Aorta (tissue), 5 donors: Measurements from ENCODE around the gene HAGHL. TPM values are rescaled to one million over a fixed set of nuclear protein-coding genes. Genes with fewer than 3 reads are reported as not detected.

Experiments used
- ATAC-seq: fragments of 200-7000 bp; cut with Tn5 transposase; one replicate; pipeline ENCODE4 v1.9.1; 2022; ENCODE audit warnings: moderate library complexity; ENCODE audit not compliant: low FRiP score
- DNase-seq, 2 donors: peaks; one replicate each; pipeline ENCODE4 v3.0.0-alpha.2; 2020
- H3K27ac ChIP-seq, 2 donors: one replicate each; pipeline ENCODE4 v1.5.1; 2013; ENCODE audit warnings: low read length in 2 of 2, mild to moderate bottlenecking in 2 of 2, moderate library complexity in 2 of 2, control low read depth in 1 of 2, inconsistent platforms in 1 of 2, low read depth in 1 of 2
- H3K27me3 ChIP-seq, 2 donors: one replicate each; pipeline ENCODE4 v1.6.1; 2013; ENCODE audit warnings: control low read depth in 1 of 2, low read length in 1 of 2, mild to moderate bottlenecking in 1 of 2, moderate library complexity in 1 of 2; ENCODE audit not compliant: insufficient read depth in 2 of 2, control insufficient read depth in 1 of 2
- H3K36me3 ChIP-seq, 2 donors: one replicate each; pipeline ENCODE4 v1.6.1; 2013; ENCODE audit warnings: control low read depth in 1 of 2, low read length in 1 of 2, mild to moderate bottlenecking in 1 of 2; ENCODE audit not compliant: insufficient read depth in 2 of 2, control insufficient read depth in 1 of 2
- H3K4me1 ChIP-seq, 2 donors: one replicate each; pipeline ENCODE4 v1.6.1; 2013; ENCODE audit warnings: low read length in 2 of 2, control low read depth in 1 of 2, mild to moderate bottlenecking in 1 of 2, moderate library complexity in 1 of 2; ENCODE audit not compliant: insufficient read depth in 2 of 2, control insufficient read depth in 1 of 2
- H3K4me3 ChIP-seq, 2 donors: one replicate each; pipeline ENCODE4 v1.5.1; 2013; ENCODE audit warnings: low read length in 2 of 2, control low read depth in 1 of 2, mild to moderate bottlenecking in 1 of 2
- H3K9me3 ChIP-seq: one replicate; pipeline ENCODE4 v1.6.1; 2013; ENCODE audit warnings: mild to moderate bottlenecking, low read length; ENCODE audit not compliant: control insufficient read depth
- WGBS, 2 donors: extraction: QIAGEN DNeasy Blood & Tissue Kit; methylation state at CpG; one replicate each; pipeline ENCODE4 v1.1.7; 2013; 5-methylcytosine and 5-hydroxymethylcytosine counted together
- intact Hi-C, 2 donors: fragments of 100-400 bp; cut with DNase I; formaldehyde crosslinking; loops; one replicate each; pipeline versions ENCODE4 v1.14.2 to v1.15.0; 2022
- polyA plus RNA-seq, 2 donors: library from polyadenylated mRNA; stranded (reverse); fragments of 200-250 nt; gene quantifications; one replicate each; pipeline ENCODE4 v1.2.3, GENCODE V29; 2013
- total RNA-seq, 2 donors: library from RNA; stranded (reverse); fragmentation: NEBNext Ultra II Directional; extraction: Animal tissue kit (Norgen Biotek cat#: 25700); gene quantifications; one replicate each; pipeline ENCODE4 v1.2.1, GENCODE V29; 2021
- donor health status: healthy with polysubstance abuse.
- donor health status: Bipolar disorder and iron deficiency.
- donor health status: DM: no; HTN: no; CAD: no.
- donor health status: DM: no; HTN: no; CAD: no.
- donor health status: DM: yes; HTN: yes; CAD: no.

HAGHL gene
- total and polyA plus RNA-seq, 4 donors: 2.4 to 22.5 (median 3.3) TPM

DNA sequence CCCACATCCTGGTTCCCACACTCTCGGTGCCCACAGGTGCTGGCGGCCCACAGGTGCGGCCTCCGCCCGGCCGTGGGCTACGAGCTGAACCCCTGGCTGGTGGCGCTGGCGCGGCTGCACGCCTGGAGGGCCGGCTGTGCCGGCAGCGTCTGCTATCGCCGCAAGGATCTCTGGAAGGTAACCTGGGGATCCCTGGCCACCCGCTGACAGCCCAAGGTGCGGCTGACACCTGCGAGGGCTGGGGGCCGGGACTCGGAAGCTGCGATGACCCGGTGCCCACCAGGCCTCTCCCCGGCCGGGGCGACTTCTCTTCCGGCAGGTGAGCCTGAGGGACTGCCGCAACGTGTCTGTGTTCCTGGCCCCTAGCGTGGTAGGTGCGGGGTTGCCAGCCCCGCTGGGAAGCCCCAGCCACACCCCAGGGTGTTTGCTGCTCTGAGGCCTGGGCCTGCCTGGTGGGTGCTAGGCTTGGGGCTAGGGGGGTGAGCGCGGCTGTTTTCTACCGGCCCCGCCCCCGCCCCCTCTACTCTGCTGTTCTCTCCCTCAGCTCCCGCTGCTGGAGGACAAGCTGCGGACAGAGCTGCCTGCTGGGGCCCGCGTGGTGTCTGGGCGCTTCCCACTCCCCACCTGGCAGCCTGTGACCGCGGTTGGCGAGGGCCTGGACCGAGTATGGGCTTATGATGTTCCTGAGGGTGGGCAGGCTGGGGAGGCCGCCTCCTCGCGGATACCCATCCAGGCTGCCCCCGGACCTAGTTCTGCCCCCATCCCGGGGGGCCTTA lies 5.0 kb upstream of the HAGHL start:
- WGBS, 2 donors: 88 to 89% methylated on average over 50 to 51 of the region's 51 CpGs
- Histone ChIP-seq H3K4me1 (no peaks in the 10 kb centered on the region), H3K27me3 (no peaks in the 10 kb centered on the region), H3K36me3 (no peaks in the 10 kb centered on the region), H3K9me3 (no peaks in the 10 kb centered on the region), H3K27ac (no peak overlapping the region), H3K4me3 (no peak overlapping the region)
- no peak for ATAC-seq
- intact Hi-C loops: loop anchor here in 1 of 2 donors (2.0 kb wide), 1 partner anchor 19 kb away; the partner anchor contains the start of gene CIAO3
- no peak for DNase-seq

- no peak overlapping the region for H3K27ac ChIP-seq
- 91 to 92% methylated on average over 23 to 24 of the region's 24 CpGs for WGBS, 2 donors
- H3K27me3 ChIP-seq: no peaks in the 10 kb centered on the region
- H3K4me3 ChIP-seq: no peak overlapping the region
- no peaks in the 10 kb centered on the region for H3K9me3 ChIP-seq
- H3K4me1 ChIP-seq: no peaks in the 10 kb centered on the region
- DNase-seq (no peak), ATAC-seq (no peak)
- H3K36me3 ChIP-seq: no peaks in the 10 kb centered on the region
- intact Hi-C loops: no loop called here
These were observed 3.9 kb upstream of the HAGHL start for GRCh38 chr16:722835-723633.

DNA sequence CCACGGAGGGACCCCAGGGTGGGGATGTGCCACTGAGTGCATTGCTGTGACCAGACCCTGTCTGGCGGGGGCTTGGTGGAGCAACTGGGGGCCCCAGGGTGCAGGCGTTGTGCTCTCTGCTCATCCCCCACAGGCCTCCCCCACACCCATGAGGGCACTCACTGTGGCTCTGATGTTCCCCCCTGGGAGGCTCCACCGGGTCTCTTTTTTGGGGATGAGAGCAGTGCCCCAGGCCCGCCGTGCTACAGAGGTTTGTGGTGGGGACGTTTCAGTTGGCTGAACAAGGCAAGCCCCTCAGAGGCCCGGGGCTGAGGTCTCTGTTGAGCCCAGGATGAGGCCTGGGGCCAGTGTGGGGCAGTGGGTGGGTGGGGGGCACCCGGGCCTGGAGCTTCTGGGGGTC lies 3.2 kb upstream of the HAGHL start:
- no peak for DNase-seq
- no peak overlapping the region for H3K4me3 ChIP-seq
- intact Hi-C loops: no loop called here
- no peaks in the 10 kb centered on the region for H3K27me3 ChIP-seq
- no peaks in the 10 kb centered on the region for H3K36me3 ChIP-seq
- H3K27ac ChIP-seq: no peak overlapping the region
- no peaks in the 10 kb centered on the region for H3K4me1 ChIP-seq
- no peaks in the 10 kb centered on the region for H3K9me3 ChIP-seq
- no peak for ATAC-seq
- WGBS, 2 donors: 87 to 90% methylated on average over 9 of the region's 9 CpGs

- intact Hi-C loops: no loop called here
- DNase-seq (no peak), ATAC-seq (no peak)
- Histone ChIP-seq H3K27me3 (no peaks in the 10 kb centered on the region), H3K4me1 (no peaks in the 10 kb centered on the region), H3K36me3 (no peaks in the 10 kb centered on the region), H3K4me3 (no peak overlapping the region), H3K9me3 (no peaks in the 10 kb centered on the region), H3K27ac (no peak overlapping the region)
- WGBS, 2 donors: 74% methylated on average over 29 of the region's 29 CpGs
These were observed 2.5 kb upstream of the HAGHL start for GRCh38 chr16:724188-725040.

- ATAC-seq: no peak
- Histone ChIP-seq H3K36me3 (no peaks in the 10 kb centered on the region), H3K4me3 (no peak overlapping the region), H3K27me3 (no peaks in the 10 kb centered on the region), H3K9me3 (no peaks in the 10 kb centered on the region), H3K27ac (no peak overlapping the region), H3K4me1 (no peaks in the 10 kb centered on the region)
- WGBS, 2 donors: 82 to 85% methylated on average over 7 of the region's 7 CpGs
- DNase-seq: no peak
- intact Hi-C loops: no loop called here
These were observed 1.9 kb upstream of the HAGHL start for GRCh38 chr16:725041-725376.

GRCh38 chr16:725463-726187 lies 1.3 kb upstream of the HAGHL start:
- Histone ChIP-seq H3K4me1 (no peaks in the 10 kb centered on the region), H3K27ac (no peak overlapping the region), H3K9me3 (no peaks in the 10 kb centered on the region), H3K36me3 (no peaks in the 10 kb centered on the region), H3K4me3 (no peak overlapping the region), H3K27me3 (no peaks in the 10 kb centered on the region)
- intact Hi-C loops: no loop called here
- WGBS, 2 donors: 73 to 74% methylated on average over 23 of the region's 23 CpGs
- ATAC-seq (no peak), DNase-seq (no peak)

DNA sequence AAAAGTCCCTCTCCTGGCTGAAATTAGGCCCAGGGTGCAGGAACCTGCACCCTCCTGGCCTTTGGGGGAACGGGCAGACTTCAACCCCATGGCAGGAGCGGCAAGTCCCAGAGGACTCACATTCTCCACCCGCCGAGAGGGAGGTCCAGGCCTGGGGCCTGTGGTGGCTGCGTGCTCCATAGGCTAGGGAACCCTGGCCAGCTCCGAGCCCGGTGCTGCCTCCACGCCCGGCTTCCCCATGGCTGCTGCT lies 793 bp upstream of the HAGHL start:
- no peaks in the 10 kb centered on the region for H3K27me3 ChIP-seq
- DNase-seq (no peak), ATAC-seq (no peak)
- no peaks in the 10 kb centered on the region for H3K36me3 ChIP-seq
- intact Hi-C loops: no loop called here
- 8 to 9% methylated on average over 9 of the region's 9 CpGs for WGBS, 2 donors
- no peak overlapping the region for H3K27ac ChIP-seq
- H3K4me1 ChIP-seq: no peaks in the 10 kb centered on the region
- no peak overlapping the region for H3K4me3 ChIP-seq
- H3K9me3 ChIP-seq: no peaks in the 10 kb centered on the region

DNA sequence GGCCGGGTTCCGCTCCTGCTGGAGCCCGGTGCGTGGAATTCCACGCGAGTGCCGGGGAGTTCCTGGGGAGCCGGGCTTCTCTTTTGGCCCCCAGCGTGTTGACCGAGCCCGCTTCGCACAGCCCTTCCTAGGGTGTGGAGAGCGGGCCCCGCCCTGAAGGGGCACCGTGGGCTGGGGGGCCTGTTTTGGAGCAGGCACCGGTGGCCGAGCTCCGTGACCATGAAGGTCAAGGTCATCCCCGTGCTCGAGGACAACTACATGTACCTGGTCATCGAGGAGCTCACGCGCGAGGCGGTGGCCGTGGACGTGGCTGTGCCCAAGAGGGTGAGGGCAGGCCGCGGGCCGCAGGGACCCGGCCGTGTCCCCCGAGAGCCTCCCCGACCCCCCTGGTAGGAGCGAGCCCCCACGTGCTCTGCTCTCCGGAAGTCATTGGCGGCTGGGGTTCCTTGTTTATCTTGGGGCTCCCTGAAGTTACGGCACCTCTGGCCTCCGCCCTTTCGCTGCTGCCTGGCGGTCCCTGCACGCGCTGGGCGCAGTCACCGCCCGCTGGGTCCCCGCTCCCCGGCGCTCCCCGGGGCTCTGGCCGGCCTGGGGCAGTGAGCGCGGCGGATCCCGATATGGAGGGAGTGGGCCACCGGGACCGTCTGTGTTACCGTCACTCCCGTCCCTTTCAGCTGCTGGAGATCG lies 528 bp downstream of the HAGHL start:
- Histone ChIP-seq H3K4me1 (no peaks in the 10 kb centered on the region), H3K9me3 (no peaks in the 10 kb centered on the region), H3K4me3 (no peak overlapping the region), H3K27ac (no peak overlapping the region), H3K27me3 (no peaks in the 10 kb centered on the region), H3K36me3 (no peaks in the 10 kb centered on the region)
- intact Hi-C loops: no loop called here
- ATAC-seq: no peak
- DNase-seq: no peak
- 1% methylated on average over 50 to 61 of the region's 61 CpGs for WGBS, 2 donors
